SU-DHL-6 (cell line): ENCODE measurements around the gene OSBPL5.

ENCODE experiments used
- CTCF ChIP-seq: fragments of 200-600 bp; sonication (generic); IDR thresholded peaks from one replicate; pipeline ENCODE4 v1.5.1; 2017; ENCODE audit warnings: antibody characterized with exemption, mild to moderate bottlenecking, low read length, moderate library complexity; ENCODE audit not compliant: insufficient read depth, poor library complexity, severe bottlenecking
- EZH2phosphoT487 ChIP-seq: fragments of 200-600 bp; sonication (generic), shearing (Covaris generic); conservative IDR thresholded peaks from 2 replicates; pipeline ENCODE4 v1.6.1; 2018; ENCODE audit warnings: mild to moderate bottlenecking, antibody characterized with exemption, low read length, moderate library complexity, mixed read lengths

- TF ChIP-seq CTCF (no peak), EZH2phosphoT487 (no peak)
These were observed 13.2 kb upstream of the OSBPL5 start for GRCh38 chr11:3178349-3178748.
